BE2C (cell line): ENCODE data around the gene FEM1A.
"Not testable (repeated sequence)": the region's sequence is repeated elsewhere in the genome, so short reads cannot be mapped to it uniquely, and the experiment has no call there.

Source experiments
- DNase-seq: peaks from one replicate; pipeline ENCODE4 v3.0.0-alpha.2; 2020
- H3K27me3 ChIP-seq: fragments of 250-450 bp; sonication (Bioruptor Pico); 2 replicates; pipeline ENCODE4 v1.5.1; 2020; ENCODE audit warnings: mild to moderate bottlenecking
- H3K36me3 ChIP-seq: fragments of 250-450 bp; sonication (Bioruptor Pico); 2 replicates; pipeline ENCODE4 v1.5.1; 2020; ENCODE audit warnings: mild to moderate bottlenecking
- H3K4me1 ChIP-seq: fragments of 250-450 bp; sonication (Bioruptor Pico); 2 replicates; pipeline ENCODE4 v1.5.1; 2020
- H3K4me3 ChIP-seq: 2 replicates; pipeline ENCODE4 v1.5.1; 2011; ENCODE audit warnings: low read depth, low read length
- H3K9me3 ChIP-seq: fragments of 250-450 bp; sonication (Bioruptor Pico); 2 replicates; pipeline ENCODE4 v1.5.1; 2020
- TF ChIP-seq, protein P1 (sequence below): IDR thresholded peaks from 2 replicates; pipeline ENCODE4 v1.5.1; 2012; ENCODE audit warnings: mild to moderate bottlenecking, low read depth, low read length

The FEM1A gene

DNA sequence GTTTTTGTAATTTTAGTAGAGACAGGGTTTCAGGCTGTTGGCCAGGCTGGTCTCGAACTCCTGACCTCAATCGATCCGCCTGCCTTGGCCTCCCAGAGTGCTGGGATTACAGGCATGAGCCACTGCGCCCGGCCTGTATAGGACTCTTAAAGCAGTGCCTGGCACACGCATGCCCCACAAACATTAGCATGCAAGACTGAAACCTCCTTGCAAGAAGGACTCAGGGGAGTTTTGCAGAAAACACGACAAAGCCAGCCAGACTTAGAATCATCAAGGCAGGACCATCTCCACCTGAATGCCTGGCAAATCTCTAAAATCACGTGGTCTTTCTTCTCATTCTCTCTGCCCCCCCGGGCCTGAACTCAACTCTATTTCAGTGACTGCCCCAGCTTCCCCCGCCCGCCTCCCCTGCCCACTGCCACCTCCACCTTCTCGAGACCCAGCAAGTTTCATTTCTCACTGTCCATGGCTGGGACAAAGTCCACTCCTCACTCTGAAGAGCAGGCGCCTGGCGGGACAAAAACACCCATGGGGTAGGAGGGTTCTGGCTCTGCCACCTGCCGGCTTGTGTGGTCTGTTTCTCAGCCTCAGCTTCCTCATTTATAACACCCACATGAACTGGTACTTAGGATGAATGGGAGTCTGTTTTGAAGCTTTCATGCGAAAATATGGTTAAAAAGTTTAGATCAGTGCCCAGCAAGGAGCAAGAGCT, 37.6 kb downstream of the FEM1A start:
- no peaks in the 10 kb centered on the region for H3K27me3 ChIP-seq
- no peaks in the 10 kb centered on the region for H3K36me3 ChIP-seq
- TF ChIP-seq, protein P1, sequence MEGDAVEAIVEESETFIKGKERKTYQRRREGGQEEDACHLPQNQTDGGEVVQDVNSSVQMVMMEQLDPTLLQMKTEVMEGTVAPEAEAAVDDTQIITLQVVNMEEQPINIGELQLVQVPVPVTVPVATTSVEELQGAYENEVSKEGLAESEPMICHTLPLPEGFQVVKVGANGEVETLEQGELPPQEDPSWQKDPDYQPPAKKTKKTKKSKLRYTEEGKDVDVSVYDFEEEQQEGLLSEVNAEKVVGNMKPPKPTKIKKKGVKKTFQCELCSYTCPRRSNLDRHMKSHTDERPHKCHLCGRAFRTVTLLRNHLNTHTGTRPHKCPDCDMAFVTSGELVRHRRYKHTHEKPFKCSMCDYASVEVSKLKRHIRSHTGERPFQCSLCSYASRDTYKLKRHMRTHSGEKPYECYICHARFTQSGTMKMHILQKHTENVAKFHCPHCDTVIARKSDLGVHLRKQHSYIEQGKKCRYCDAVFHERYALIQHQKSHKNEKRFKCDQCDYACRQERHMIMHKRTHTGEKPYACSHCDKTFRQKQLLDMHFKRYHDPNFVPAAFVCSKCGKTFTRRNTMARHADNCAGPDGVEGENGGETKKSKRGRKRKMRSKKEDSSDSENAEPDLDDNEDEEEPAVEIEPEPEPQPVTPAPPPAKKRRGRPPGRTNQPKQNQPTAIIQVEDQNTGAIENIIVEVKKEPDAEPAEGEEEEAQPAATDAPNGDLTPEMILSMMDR: peak; percentile 13; the same call in 1 of the 2 replicates
- H3K4me3 ChIP-seq: no peak overlapping the region
- H3K4me1 ChIP-seq: no peaks in the 10 kb centered on the region
- H3K9me3 ChIP-seq: no peaks in the 10 kb centered on the region
- DNase-seq: no peak

- Histone ChIP-seq H3K9me3 (no peaks in the 10 kb centered on the region), H3K36me3 (no peaks in the 10 kb centered on the region), H3K4me3 (no peak overlapping the region), H3K4me1 (no peaks in the 10 kb centered on the region), H3K27me3 (no peaks in the 10 kb centered on the region)
- DNase-seq: no peak
- TF ChIP-seq, protein P1: no peak
Observed at GRCh38 chr19:4830332-4830731, 38.8 kb downstream of the FEM1A start.

- H3K27me3 ChIP-seq: no peaks in the 10 kb centered on the region
- H3K4me1 ChIP-seq: no peaks in the 10 kb centered on the region
Observed at GRCh38 chr19:4830768-4831265, 39.3 kb downstream of the FEM1A start.

DNA sequence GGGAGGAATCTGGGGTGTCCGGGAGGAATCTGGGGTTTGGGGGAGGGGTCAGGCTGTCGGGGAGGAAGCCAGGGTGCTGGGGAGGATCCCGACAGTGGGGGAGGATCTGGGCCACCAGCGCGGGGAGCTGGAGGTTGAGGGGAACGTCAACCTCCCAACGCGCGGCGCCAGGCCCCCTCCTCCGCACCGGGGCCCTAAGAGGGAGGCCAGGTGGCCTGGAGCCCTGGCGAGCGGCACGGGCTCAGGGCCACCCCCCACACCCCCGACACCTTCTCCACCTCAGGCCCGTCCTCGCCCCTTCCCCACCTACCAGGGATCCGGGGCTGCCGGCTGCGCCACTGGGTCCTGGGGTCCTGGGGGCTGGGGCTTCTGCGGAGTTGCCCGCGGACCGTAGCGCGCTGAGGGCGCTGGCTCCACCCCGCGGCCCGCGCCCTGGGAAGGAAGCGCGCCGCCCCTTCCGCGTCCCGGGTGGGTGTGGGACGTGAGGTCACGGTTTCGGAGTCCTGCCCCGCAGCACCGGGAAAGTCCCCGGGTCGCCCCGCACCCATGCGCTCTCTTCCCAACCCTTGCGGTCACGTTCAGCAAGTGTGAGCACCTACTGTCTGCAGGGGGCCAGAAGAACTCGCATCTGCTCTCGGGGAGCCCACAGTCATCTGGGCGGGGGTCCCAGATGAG, 39.9 kb downstream of the FEM1A start, which contains the start of gene TICAM1:
Gene TICAM1 (minus strand): TSS at position 409 of the 675 bp plus-strand sequence. CDS start 13,335 bp downstream, outside the sequence.
- H3K36me3 ChIP-seq: no peaks in the 10 kb centered on the region
- DNase-seq: peak; percentile 40

More at GRCh38 chr19:4830768-4831265, 39.3 kb downstream of the FEM1A start:
- TF ChIP-seq, protein P1: no peak
- H3K36me3 ChIP-seq: no peaks in the 10 kb centered on the region
- peak overlapping the region; percentile 79 for H3K4me3 ChIP-seq
- H3K9me3 ChIP-seq: no peaks in the 10 kb centered on the region
- no peak for DNase-seq

DNA sequence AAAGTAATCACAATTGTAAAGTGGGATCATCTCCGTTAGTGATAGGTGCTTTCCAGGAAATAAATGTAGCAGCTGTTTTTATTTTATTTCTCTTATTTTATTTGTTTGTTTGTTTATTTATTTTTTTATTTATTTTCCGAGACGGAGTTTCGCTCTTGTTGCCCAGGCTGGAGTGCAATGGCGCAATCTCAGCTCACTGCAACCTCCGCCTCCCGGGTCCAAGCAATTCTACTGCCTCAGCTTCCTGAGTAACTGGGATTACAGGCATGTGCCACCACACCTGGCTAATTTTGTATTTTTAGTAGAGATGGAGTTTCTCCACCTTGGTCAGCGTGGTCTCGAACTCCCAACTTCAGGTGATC, 40.4 kb downstream of the FEM1A start:
- not testable (repeated sequence) for DNase-seq, H3K9me3 ChIP-seq, H3K27me3 ChIP-seq, H3K4me1 ChIP-seq, H3K36me3 ChIP-seq
- H3K4me3 ChIP-seq: peak overlapping the region; percentile 79

More for the DNA sequence above, 39.9 kb downstream of the FEM1A start, which contains the start of gene TICAM1:
- TF ChIP-seq, protein P1: no peak
- Histone ChIP-seq H3K4me3 (peak within 1 kb of the TSS; percentile 79), H3K27me3 (no peaks in the 10 kb centered on the region), H3K4me1 (no peaks in the 10 kb centered on the region), H3K9me3 (no peaks in the 10 kb centered on the region)

DNA sequence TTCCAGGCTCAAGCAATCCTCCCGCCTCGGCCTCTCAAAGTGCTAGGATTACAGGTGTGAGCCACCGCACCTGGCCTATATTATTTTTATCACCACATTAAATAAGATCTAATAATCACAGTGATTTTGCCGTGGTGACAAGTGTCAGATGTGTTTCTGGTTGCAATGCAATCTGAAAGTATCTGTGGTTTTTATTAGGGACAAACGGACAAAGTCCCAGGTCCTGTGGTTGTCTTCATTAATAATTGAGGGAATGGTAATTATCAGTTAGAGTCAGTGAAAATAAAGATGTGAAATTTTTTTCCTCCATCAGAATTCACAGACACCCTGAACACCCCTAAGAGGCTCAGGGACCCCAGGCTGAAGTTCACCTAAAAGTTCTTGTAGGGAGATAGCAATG, 41.2 kb downstream of the FEM1A start:
- H3K4me3 ChIP-seq: no peak overlapping the region
- no peaks in the 10 kb centered on the region for H3K4me1 ChIP-seq
- no peak for DNase-seq
- TF ChIP-seq, protein P1: no peak
- H3K27me3 ChIP-seq: no peaks in the 10 kb centered on the region
- no peaks in the 10 kb centered on the region for H3K36me3 ChIP-seq
- no peaks in the 10 kb centered on the region for H3K9me3 ChIP-seq
